Activated naive CD4-positive, alpha-beta T cell treated with anti-CD3 and anti-CD28 coated beads, Interleukin-2, amount 50 U/mL, for 72 hours (primary cell): Measurements from ENCODE around the gene TMSB15B. TPM values are rescaled to one million over a fixed set of nuclear protein-coding genes. Genes with fewer than 3 reads are reported as not detected.
"Not testable (repeated sequence)": the region's sequence is repeated elsewhere in the genome, so short reads cannot be mapped to it uniquely, and the experiment has no call there.

Source experiments
- ATAC-seq, 2 donors: fragments of 150-1000 bp; cut with Tn5 transposase; 2 replicates each; pipeline ENCODE4 v1.10.0; 2021; ENCODE audit warnings: mild to moderate bottlenecking in 2 of 2, moderate library complexity in 2 of 2
- DNase-seq, 2 donors: peaks; one replicate each; pipeline ENCODE4 v3.0.0; 2021 to 2022; ENCODE audit warnings: low spot score in 2 of 2
- H3K27ac Mint-ChIP-seq, 2 donors: one replicate each; pipeline ENCODE4 v1.8.0; 2022; ENCODE audit warnings: mild to moderate bottlenecking in 2 of 2, mixed read lengths in 2 of 2
- H3K36me3 Mint-ChIP-seq, 2 donors: one replicate each; pipeline ENCODE4 v1.8.0; 2022; ENCODE audit warnings: mixed read lengths in 2 of 2
- H3K9me3 Mint-ChIP-seq, 2 donors: one replicate each; pipeline ENCODE4 v1.8.0; 2022; ENCODE audit warnings: mixed read lengths in 2 of 2
- total RNA-seq, 2 donors: library from RNA; stranded (reverse); gene quantifications; one replicate each; pipeline ENCODE4 v1.2.3, GENCODE V29; 2022

Gene TMSB15B
- 10 to 100 TPM in 1 of 2 donors, 1 to 10 TPM in 1; 6.4 to 12.9 TPM for total RNA-seq

DNA sequence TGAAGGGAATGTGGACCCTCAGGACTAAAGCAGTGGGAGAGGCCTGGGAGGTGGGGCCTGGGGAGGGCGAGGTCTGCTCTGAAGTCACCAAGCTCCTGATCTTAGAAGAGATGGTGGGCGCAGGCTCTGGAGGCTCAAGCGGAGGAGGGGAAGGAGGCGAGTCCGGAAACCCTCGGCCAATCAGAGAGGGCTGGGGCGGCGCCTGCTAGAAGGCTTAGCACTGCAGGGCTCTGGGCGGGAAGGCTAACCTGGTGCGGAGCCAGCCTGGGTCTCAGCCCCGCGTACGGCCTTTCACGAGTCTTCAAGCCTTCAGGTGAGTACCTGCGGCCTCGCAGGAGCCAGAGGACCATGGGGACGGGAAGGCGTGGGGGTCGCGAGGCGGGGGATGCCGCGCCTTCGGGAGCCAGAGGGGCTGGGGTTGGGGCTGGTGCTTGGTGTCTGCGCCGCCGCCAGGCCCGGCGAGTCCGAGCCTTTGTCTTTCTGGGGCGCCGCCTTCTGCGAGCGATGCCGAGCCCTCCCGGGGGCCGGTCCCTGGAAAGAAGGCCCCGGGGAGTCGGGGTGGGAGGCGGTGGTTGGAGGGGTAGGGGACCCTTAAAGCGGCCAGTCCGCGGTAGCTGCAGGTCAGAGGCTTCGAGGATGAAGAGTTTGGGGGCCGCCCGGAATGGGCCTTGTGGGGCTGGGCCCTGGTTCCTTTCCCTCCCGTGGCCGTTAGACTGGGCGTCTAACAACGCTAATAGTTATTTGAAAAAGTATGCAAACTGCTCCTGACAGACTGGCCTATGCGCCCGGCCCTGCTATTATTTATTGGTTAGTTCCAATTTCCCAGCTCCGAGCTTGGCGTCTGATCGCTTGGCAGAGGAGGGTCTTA is at the start of gene TMSB15B:
TMSB15B (plus strand) TSS at position 217 of the 868 bp plus-strand sequence.
- not testable (repeated sequence) for DNase-seq, H3K9me3 Mint-ChIP-seq, H3K36me3 Mint-ChIP-seq, H3K27ac Mint-ChIP-seq
- peak; percentile 98 to 99 for ATAC-seq

DNA sequence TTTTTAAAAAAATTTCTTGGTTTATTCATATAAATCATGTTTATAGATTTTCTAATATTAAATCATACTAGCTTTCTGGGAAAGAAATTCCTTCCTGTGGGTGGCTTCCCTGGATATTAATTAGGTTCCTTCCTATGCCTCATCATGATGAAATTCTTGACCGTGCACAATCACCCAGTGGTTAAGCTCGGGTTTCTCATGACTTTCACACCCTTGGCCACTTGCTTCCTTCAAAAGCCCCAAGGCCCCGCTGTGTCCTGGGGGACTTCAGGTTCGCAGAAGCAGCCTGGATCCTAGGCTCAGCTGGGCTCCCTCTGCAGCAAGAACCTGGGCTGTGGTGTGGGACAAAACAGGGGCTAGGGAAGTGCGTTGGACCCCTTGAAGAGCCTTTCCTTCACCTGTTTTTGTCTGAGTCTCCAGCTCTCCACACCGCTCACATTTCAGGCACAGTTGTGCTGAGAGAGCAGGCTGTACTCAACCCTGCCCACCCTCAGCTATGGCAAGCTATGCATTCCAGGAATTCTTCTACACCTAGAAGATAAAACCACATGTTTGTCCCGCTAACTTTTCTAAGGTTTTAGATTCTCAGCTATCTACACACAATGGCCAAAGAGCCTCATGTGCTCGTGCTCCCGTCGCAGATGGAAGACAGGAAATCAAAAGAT is 48.9 kb upstream of the TMSB15B start:
- H3K9me3 Mint-ChIP-seq: peaks cover 0 to 4% of the 10 kb centered on the region in 2 donors
- H3K27ac Mint-ChIP-seq: no peak overlapping the region
- H3K36me3 Mint-ChIP-seq: peaks cover 5 to 6% of the 10 kb centered on the region in 2 donors
- no peak for ATAC-seq
- no peak for DNase-seq

DNA sequence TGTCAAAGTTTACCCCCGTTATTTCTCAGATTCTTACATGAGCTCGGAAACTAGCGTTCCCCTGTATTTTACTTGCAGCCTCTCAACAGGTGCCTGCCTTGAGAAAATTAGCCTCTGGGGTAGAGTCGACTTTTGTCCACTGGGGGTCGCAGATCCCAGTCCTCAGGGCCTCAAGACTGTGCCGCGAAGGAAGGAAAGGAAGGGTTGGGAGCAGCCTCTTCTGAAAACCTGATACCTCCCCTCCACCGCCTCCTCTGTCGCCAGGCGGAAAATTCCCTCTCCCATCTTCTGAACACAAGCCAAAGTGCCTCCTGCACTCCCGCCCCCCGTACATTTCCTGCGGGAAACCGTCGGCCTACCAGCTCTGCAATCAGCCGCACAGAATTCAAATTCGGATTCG is 44.4 kb upstream of the TMSB15B start:
- H3K36me3 Mint-ChIP-seq: peaks cover 12% of the 10 kb centered on the region in 2 donors
- H3K9me3 Mint-ChIP-seq: no peaks in the 10 kb centered on the region
- ATAC-seq (peak; percentile 47 to 50), DNase-seq (peak; percentile 42 to 56)
- H3K27ac Mint-ChIP-seq: peak overlapping the region; percentile 97

DNA sequence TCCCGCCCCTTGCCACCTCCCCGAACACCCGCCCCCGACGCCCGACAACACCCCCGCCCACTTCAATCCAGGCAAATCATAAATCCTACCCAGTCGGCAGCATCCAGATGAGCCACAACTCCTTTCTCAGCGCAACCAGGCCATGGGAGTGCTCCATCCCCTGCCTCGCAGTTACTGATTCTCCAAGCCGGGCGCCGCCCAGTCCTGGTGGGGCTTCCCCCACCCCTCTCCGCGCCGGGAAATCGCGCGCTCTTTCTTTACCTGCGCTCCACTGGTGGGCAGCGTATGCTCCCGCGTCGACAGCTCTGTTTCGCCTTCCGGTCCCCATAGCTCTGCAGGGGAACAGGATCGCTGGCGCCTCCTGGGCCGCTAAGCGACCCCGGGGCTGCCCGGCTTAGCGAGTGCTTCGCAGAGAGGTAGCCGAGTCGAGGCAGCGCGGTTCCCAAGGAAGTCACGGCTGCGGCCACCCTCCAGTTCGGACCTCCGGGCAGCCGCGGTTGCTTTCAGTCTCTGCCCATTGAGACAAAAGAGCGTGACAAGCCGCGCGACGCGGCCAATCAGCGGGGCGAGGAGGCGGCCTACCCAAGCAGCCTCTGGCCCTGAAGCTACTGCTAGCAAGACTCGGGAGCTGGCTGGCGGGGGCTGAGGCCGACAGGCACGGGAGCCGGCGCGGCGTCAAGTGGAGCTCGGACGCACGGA is 43.7 kb upstream of the TMSB15B start:
- peaks cover 12% of the 10 kb centered on the region in 2 donors for H3K36me3 Mint-ChIP-seq
- H3K27ac Mint-ChIP-seq: peak overlapping the region; percentile 97
- no peaks in the 10 kb centered on the region for H3K9me3 Mint-ChIP-seq
- ATAC-seq: peak; percentile 88 to 92
- peak; percentile 63 to 73 for DNase-seq

DNA sequence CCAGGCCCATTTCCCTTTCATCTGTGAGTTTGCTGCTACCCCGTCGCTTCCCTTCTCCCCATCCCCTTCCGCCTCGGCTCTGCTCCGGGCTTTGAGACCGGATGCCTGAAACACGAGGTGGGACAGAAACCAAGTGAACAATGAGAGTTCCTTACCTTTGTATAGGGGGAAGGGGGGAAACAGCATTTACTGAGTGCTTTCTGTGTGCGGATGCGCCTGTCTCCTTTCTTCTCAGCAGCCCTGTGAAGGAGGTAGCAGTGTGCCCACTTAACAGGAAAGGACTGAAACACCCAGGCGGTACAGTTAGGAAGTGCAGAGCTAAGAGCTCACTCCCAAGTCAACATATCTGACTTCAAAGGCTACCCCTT is 43.2 kb upstream of the TMSB15B start:
- Mint-ChIP-seq H3K36me3 (peaks cover 12% of the 10 kb centered on the region in 2 donors), H3K9me3 (no peaks in the 10 kb centered on the region), H3K27ac (peak overlapping the region; percentile 97)
- DNase-seq (no peak), ATAC-seq (peak; percentile 59 to 61)

DNA sequence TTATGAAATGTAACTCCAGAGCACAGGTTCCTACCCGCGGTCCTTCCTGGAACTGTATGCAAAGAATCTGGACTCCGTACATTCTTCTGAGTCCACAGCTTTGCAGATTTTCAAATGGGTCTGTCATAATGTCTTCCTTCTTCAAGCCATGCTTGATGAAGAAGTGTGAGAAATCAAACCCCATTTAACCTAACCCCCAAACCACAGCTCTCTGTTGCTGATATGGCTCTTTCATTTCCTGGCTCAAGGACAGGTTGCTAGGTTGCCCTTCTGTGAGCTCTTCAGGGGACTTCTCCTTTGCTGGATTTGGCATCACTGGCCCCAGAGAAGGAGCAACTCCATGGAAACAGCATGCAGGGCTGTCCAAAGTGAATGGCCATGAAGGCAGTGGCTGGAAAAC is 41.9 kb upstream of the TMSB15B start:
- H3K9me3 Mint-ChIP-seq, ATAC-seq, H3K27ac Mint-ChIP-seq, DNase-seq: not testable (repeated sequence)
- peaks cover 12% of the 10 kb centered on the region in 2 donors for H3K36me3 Mint-ChIP-seq

DNA sequence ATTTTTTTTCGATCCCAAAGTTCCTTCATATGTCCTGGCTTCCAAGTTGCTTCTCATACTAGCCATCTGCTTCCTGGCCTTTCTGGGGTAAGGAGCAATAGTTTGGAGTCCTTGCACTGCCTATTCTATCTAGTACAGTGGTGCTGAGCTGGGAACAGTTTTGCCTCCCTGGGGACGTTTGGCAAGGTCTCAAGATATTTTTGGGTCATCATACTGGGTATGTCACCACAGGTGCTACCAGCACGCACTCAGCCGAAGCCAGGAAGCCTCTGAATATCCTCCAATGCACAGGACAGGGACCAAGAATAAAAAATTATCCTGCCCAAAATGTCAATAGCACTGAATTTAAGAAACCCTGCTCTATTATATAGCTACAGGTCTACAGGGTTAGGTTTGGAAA is 35.4 kb upstream of the TMSB15B start:
- H3K36me3 Mint-ChIP-seq: no peaks in the 10 kb centered on the region
- DNase-seq: no peak
- H3K9me3 Mint-ChIP-seq: no peaks in the 10 kb centered on the region
- no peak overlapping the region for H3K27ac Mint-ChIP-seq
- ATAC-seq: no peak

DNA sequence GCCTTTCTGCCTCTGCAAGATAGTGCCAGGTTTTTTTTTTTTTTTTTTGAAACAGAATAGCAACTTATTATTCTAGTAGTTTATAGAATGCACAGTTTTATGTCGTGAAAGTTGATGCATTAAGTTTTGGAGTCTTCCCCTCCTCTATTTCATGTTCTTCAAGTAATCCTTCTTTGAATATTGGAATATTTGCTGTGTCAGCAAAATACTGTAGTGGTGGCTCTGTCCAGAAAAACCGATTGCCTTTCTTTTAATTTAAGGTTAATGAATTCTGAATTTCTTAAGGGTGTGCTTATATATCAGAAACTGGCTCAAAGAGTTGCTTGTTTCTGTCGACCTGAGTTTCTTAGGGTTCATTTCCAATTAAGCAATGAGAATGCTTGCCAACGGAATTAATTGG is 34.8 kb upstream of the TMSB15B start:
- DNase-seq (no peak), ATAC-seq (no peak)
- Mint-ChIP-seq H3K27ac (no peak overlapping the region), H3K9me3 (no peaks in the 10 kb centered on the region), H3K36me3 (no peaks in the 10 kb centered on the region)

DNA sequence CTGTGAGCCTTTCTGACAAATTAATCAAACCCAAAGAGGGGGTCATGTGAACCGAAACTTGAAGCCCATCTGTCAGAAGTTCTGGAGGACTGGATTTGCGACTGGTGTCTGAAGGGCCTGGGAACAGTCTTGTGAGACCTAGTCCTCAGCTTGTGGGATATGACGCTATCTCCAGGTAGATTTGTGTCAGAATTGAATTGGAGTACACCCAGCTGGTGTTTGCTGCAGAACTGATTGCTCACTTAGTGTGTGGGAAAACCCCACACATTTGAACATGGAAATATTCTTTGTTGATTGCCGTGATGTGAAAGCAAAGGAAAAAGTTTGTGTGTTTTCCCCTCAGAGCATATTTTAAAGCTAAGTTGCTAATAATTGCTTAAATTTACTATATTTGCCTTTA is 30.3 kb upstream of the TMSB15B start:
- ATAC-seq (peak in 1 of 2 donors; percentile 37), DNase-seq (no peak)
- H3K9me3 Mint-ChIP-seq: peaks cover 0 to 4% of the 10 kb centered on the region in 2 donors
- H3K36me3 Mint-ChIP-seq: no peaks in the 10 kb centered on the region
- H3K27ac Mint-ChIP-seq: no peak overlapping the region

DNA sequence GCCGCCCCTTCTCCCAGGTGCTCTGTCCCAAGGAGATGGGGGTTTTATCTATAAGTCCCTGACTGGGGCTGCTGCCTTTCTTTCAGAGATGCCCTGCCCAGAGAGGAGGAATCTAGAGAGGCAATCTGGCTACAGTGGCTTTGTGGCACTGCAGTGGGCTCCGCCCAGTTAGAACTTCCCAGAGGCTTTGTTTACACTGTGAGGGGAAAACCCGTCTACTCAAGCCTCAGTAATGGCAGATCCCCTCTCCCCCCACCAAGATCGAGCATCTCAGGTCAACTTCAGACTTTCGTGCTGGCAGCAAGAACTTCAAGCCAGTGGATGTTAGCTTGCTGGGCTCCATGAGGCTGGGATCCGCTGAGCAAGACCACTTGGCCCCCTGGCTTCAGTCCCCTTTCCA is 22.2 kb upstream of the TMSB15B start:
- not testable (repeated sequence) for H3K36me3 Mint-ChIP-seq, H3K9me3 Mint-ChIP-seq, ATAC-seq, DNase-seq, H3K27ac Mint-ChIP-seq

DNA sequence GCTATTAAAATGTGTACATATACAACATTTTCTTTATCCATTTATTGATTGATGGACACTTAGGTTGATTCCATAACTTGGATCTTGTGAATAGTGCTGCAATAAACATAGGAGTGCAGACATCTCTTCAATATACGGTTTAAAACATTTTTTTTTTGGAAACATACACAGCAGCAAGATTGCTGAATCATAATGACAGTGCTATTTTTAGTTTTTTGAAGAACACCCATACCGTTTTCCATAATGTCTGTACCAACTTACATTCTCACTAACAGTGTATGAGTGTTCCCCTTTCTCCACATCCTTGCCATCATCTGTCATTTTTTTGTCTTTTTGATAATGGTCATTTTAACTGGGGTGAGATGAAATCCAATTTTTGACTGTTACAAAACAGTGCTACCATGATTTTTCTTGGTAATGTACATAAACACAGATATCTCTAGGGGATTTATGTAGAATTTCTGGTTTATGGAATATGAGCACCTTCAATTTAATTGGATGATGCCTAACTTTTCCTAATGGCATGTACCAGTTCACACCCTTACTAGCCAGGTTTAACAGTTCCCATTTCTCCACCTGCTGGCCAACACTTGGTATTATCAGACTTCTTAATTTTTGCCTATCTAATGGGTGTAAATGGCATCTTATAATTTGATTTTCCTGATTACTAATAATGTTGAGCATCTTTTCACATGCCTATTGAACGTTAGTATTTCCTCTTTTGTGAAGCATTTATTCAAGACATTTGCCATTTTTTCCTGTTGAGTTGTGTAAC is 21.0 kb upstream of the TMSB15B start:
- no peak for ATAC-seq
- H3K27ac Mint-ChIP-seq: peak overlapping the region in 1 of 2 donors; percentile 65
- no peak for DNase-seq
- H3K36me3 Mint-ChIP-seq: no peaks in the 10 kb centered on the region
- no peaks in the 10 kb centered on the region for H3K9me3 Mint-ChIP-seq

DNA sequence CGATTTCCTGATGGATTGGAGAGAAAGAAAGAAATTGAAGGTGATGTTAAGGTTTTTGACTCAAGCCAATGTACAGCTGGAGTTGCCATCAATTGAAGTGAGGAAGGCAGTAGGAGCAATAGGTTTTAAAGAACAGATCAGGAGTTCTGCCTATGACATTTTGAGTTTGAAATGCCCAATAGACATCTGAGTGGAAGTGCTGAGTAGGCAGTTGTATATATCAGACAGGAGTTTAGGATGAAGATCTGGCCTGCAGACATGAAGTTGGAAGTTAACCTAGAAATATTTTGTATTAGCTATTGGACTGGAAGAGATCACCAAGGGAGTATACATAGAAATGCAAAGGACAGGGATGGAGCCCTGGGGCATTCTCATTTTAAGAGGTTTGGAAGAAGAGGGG is 12.9 kb upstream of the TMSB15B start:
- Mint-ChIP-seq H3K36me3 (no peaks in the 10 kb centered on the region), H3K9me3 (no peaks in the 10 kb centered on the region), H3K27ac (no peak overlapping the region)
- ATAC-seq (no peak), DNase-seq (no peak)

DNA sequence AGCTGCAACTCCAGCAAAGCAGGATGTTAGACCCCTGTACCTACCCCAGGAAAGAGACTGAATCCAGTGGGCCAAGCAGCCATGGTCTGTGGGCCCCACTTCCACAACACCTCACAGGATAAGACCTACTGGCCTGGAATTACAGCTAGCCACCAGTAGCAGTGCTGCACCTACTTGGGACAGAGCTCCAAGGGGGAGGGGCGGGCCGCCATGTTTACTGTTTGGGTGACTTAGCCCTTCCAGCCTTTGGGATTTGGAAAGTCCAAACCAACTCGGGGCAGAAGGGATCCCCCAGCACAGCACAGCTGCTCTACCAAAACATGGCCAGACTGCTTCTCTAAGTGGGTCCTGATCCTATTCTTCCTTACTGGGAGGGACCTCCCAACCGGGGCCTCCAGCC is 9.1 kb upstream of the TMSB15B start:
- Mint-ChIP-seq H3K9me3 (peaks cover 0 to 9% of the 10 kb centered on the region in 2 donors), H3K36me3 (peaks cover 0 to 9% of the 10 kb centered on the region in 2 donors), H3K27ac (no peak overlapping the region)
- DNase-seq (no peak), ATAC-seq (no peak)

DNA sequence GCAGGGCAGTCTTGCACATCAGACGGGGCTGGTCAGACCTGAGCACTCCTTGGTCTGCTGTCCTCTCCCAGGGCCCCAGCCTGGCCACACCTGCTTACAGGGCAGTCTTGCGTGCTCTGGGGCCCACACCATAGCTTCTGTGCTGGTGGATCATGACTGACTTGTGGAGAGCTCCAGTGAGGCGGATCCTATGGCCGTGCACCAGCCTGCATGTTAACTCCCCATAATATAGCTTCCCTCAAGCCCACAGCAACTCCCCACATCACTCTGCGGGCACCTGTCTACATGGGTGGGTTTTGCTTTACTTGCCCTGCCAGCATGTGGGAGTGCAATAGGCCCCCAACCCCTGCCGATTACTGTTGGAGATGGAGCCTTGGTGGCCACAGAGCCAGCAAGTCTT is 8.2 kb upstream of the TMSB15B start:
- Mint-ChIP-seq H3K9me3 (peaks cover 0 to 9% of the 10 kb centered on the region in 2 donors), H3K27ac (no peak overlapping the region), H3K36me3 (peaks cover 0 to 9% of the 10 kb centered on the region in 2 donors)
- ATAC-seq: no peak
- no peak for DNase-seq

DNA sequence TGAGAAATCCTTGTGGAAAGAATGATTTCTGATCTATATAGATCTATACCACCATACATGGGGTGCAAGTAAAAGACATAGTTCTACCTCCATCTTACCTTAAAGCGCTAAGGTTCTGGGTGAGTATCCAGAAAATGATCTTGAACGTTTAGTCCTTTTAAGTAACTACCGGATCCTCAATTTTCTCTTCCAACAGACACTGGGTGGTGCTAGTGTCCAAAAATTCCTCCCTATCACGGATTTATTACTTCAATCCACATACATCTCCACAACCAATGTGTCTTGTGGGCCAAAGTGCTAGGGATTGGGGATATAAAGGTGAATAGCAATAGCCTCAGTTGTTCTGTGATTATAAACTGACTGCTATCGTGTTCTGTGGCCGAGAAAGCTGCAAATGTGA is 1.8 kb upstream of the TMSB15B start:
- H3K27ac Mint-ChIP-seq, H3K36me3 Mint-ChIP-seq, DNase-seq, ATAC-seq, H3K9me3 Mint-ChIP-seq: not testable (repeated sequence)

DNA sequence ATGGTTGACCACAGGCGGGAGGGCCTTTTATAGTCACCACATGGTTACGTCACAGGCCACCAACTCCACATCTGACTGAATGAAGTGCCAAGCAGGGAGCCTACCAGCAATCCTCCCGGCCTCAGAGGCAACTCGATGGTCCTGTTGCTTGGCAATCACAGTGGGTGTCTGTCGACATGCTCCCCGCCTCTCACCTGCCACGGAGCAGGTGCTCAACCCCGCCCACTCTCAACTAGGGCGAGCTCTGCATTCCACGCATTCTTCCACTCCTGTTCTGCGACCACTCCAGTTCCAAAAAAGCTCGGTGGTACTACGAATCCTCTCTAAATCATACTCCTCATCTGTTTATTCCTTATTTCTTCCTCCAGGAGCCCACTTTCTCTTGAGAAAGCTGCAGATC is 21.1 kb downstream of the TMSB15B start:
- not testable (repeated sequence) for H3K36me3 Mint-ChIP-seq, H3K9me3 Mint-ChIP-seq, H3K27ac Mint-ChIP-seq, ATAC-seq, DNase-seq
